ENCODE measurements around the gene ECHDC1. TPM values are rescaled to one million over a fixed set of nuclear protein-coding genes. Genes with fewer than 3 reads are reported as not detected.

The ECHDC1 gene
- total RNA-seq, 1 donor from 2014 or later, result 109 TPM

- no peak for TF ChIP-seq CTCF (IDR thresholded peaks at IDR 0.05)
- Histone ChIP-seq H3K4me3 (no peak overlapping the region), H3K36me3 (no peaks in the 10 kb centered on the region), H3K9me3 (peaks cover 2% of the 10 kb centered on the region), H3K4me1 (peaks cover 3% of the 10 kb centered on the region), H3K27me3 (ENCODE audit: low read depth) (no peaks in the 10 kb centered on the region), H3K27ac (no peak overlapping the region)
- ATAC-seq (peak; percentile 76 to 86), DNase-seq (no peak)
- intact Hi-C loops (cut with DNase I), result no loop called here
These were observed 23.0 kb upstream of the ECHDC1 start for GRCh38 chr6:127366282-127367022.

- DNase-seq (no peak), ATAC-seq (no peak)
- Histone ChIP-seq H3K4me1 (peaks cover 3% of the 10 kb centered on the region), H3K4me3 (no peak overlapping the region), H3K9me3 (no peaks in the 10 kb centered on the region), H3K36me3 (no peaks in the 10 kb centered on the region), H3K27me3 (ENCODE audit: low read depth) (no peaks in the 10 kb centered on the region), H3K27ac (no peak overlapping the region)
- intact Hi-C loops (cut with DNase I), result no loop called here
- TF ChIP-seq CTCF (IDR thresholded peaks at IDR 0.05), result no peak
These were observed 22.5 kb upstream of the ECHDC1 start for GRCh38 chr6:127365874-127366273.

DNA sequence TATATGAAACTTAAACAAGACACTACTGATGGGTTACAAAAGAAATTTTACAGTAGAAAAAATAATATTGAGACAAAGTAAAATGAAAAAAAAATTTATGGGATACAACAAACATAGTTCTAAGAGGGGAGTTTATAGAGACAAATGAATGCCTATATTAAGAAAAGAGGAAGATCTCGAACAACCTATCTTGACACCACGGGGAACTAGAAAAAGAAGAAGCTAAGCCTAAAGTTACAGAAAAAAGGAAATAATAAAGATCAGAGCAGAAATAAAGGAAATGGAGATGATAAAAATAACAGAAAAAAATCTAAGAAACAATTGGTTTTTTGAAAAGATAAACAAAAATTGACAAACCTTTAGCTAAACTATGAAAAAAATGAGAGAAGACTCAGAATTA is 9.1 kb upstream of the ECHDC1 start:
- ATAC-seq, result no peak
- Histone ChIP-seq H3K4me1 (peaks cover 7% of the 10 kb centered on the region), H3K9me3 (peaks cover 6% of the 10 kb centered on the region), H3K4me3 (no peak overlapping the region), H3K27me3 (ENCODE audit: low read depth) (no peaks in the 10 kb centered on the region), H3K36me3 (no peaks in the 10 kb centered on the region), H3K27ac (no peak overlapping the region)
- DNase-seq, result no peak
- intact Hi-C loops (cut with DNase I), result no loop called here
- no peak for TF ChIP-seq CTCF (IDR thresholded peaks at IDR 0.05)

- Histone ChIP-seq H3K36me3 (no peaks in the 10 kb centered on the region), H3K4me1 (peaks cover 25% of the 10 kb centered on the region), H3K27ac (no peak overlapping the region), H3K4me3 (no peak overlapping the region), H3K9me3 (peaks cover 4% of the 10 kb centered on the region), H3K27me3 (ENCODE audit: low read depth) (no peaks in the 10 kb centered on the region)
- ATAC-seq, result no peak
- no peak for DNase-seq
- TF ChIP-seq CTCF (IDR thresholded peaks at IDR 0.05), result no peak
- intact Hi-C loops (cut with DNase I), result no loop called here
These were observed 6.6 kb upstream of the ECHDC1 start for GRCh38 chr6:127349980-127350379.

DNA sequence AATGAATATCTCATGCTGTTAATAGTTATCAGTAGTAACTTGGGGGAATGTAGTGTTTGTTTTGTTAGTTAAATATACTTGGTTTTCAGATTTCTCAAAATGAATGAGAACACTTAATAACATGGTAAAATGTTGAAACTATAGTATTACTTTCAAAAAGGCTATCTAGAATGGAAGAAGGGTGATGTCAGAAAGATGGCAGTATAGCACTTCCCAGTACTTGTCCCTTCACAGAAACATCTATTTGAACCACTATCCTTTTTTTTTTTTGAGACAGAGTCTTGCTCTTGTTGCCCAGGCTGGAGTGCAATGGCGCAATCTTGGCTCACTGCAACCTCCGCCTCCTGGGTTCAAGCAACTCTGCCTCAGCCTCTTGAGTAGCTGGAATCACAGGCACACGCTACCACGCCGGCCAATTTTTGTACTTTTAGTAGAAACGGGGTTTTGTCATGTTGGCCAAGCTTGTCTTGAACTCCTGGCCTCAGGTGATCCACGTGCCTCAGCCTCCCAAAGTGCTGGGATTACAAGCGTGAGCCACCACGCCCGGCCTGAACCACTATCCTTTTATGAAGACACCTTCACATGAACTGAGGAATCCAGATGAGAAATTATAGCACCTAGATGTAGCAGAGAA is 4.7 kb upstream of the ECHDC1 start:
- peak overlapping the region; percentile 53 for H3K27ac ChIP-seq
- no peaks in the 10 kb centered on the region for H3K36me3 ChIP-seq
- ATAC-seq (peak; percentile 50 to 67), DNase-seq (no peak)
- no peak for TF ChIP-seq CTCF (IDR thresholded peaks at IDR 0.05)
- H3K27me3 ChIP-seq (ENCODE audit: low read depth), result no peaks in the 10 kb centered on the region
- H3K4me1 ChIP-seq, result peaks cover 31% of the 10 kb centered on the region
- intact Hi-C loops (cut with DNase I), result no loop called here
- no peak overlapping the region for H3K4me3 ChIP-seq
- no peaks in the 10 kb centered on the region for H3K9me3 ChIP-seq

Measured in lower lobe of right lung (tissue), 2 donors.